HEK293 (cell line): ENCODE measurements around the gene SMPD3.

Source experiments
- CTCF ChIA-PET: fragments of 350-600 bp; formaldehyde crosslinking; extraction: SDS; loops from one replicate; lab custom pipeline; 2021; ENCODE audit warnings: antibody characterized with exemption; lab: Yijun Ruan, JAX
- POLR2A ChIA-PET: fragments of 300-600 bp; formaldehyde crosslinking; extraction: SDS; loops from one replicate; lab custom pipeline; 2020; ENCODE audit warnings: antibody characterized with exemption, inconsistent platforms; lab: Yijun Ruan, JAX
- H3K27ac ChIP-seq: fragments of 200-500 bp; sonication (Bioruptor generic); 2 replicates; pipeline ENCODE4 v1.5.1; 2014; ENCODE audit warnings: low read depth, low read length, control low read depth, inconsistent platforms; ENCODE audit errors: extremely low read depth
- H3K36me3 ChIP-seq, 2 experiments: fragments of 200-500 bp in 1 of 2; sonication (Bioruptor generic) in 1 of 2; 1 replicate in 1 of 2; 2 replicates in 1 of 2; pipeline ENCODE4 v1.5.1; 2014 to 2017; ENCODE audit warnings: inconsistent platforms in 2 of 2, low read length in 2 of 2; ENCODE audit not compliant: control insufficient read depth in 2 of 2, insufficient read depth in 1 of 2
- H3K4me1 ChIP-seq: fragments of 200-500 bp; sonication (Bioruptor generic); 2 replicates; pipeline ENCODE4 v1.5.1; 2014; ENCODE audit warnings: mild to moderate bottlenecking, low read length, inconsistent platforms; ENCODE audit not compliant: control insufficient read depth, insufficient read depth
- H3K4me3 ChIP-seq: 2 replicates; pipeline ENCODE4 v1.5.1; 2011; ENCODE audit warnings: low read depth, mild to moderate bottlenecking, control low read depth, low read length, moderate library complexity
- H3K9me3 ChIP-seq: fragments of 200-500 bp; sonication (Bioruptor generic); 2 replicates; pipeline ENCODE4 v1.5.1; 2014; ENCODE audit warnings: low read depth, low read length, inconsistent platforms; ENCODE audit not compliant: control insufficient read depth, insufficient read depth
- EGR2 ChIP-seq: fragments of 450-650 bp; formaldehyde crosslinking; IDR thresholded peaks from 2 replicates; pipeline ENCODE4 v1.5.1; 2016; ENCODE audit warnings: low read depth, missing biosample characterization, missing genetic modification characterization
- GLI2 ChIP-seq: fragments of 450-650 bp; formaldehyde crosslinking; IDR thresholded peaks from 2 replicates; pipeline ENCODE4; 2017; ENCODE audit warnings: missing biosample characterization, missing genetic modification characterization, low read depth, borderline replicate concordance
- HOXC10 ChIP-seq: sonication (generic); formaldehyde crosslinking; IDR thresholded peaks from 2 replicates; pipeline ENCODE4 v1.8.1; 2023; ENCODE audit warnings: mild to moderate bottlenecking, missing genetic modification reagents
- HOXD13 ChIP-seq: sonication (generic); formaldehyde crosslinking; IDR thresholded peaks from 2 replicates; pipeline ENCODE4 v1.8.0; 2022; ENCODE audit warnings: missing genetic modification reagents, borderline replicate concordance
- IKZF3 ChIP-seq: fragments of 450-650 bp; IDR thresholded peaks from 2 replicates; pipeline ENCODE4 v1.5.0; 2018; ENCODE audit warnings: missing biosample characterization, mild to moderate bottlenecking, missing genetic modification characterization, moderate library complexity
- KLF1 ChIP-seq: fragments of 450-650 bp; formaldehyde crosslinking; IDR thresholded peaks from 2 replicates; pipeline ENCODE4 v1.5.1; 2016; ENCODE audit warnings: missing biosample characterization, missing genetic modification characterization
- OVOL3 ChIP-seq: fragments of 450-650 bp; formaldehyde crosslinking; IDR thresholded peaks from 2 replicates; pipeline ENCODE4 v1.5.1; 2016; ENCODE audit warnings: missing biosample characterization, missing genetic modification characterization
- SALL2 ChIP-seq: fragments of 450-650 bp; formaldehyde crosslinking; IDR thresholded peaks from 2 replicates; pipeline ENCODE4 v1.5.0; 2017; ENCODE audit warnings: missing biosample characterization, mild to moderate bottlenecking, missing genetic modification characterization, borderline replicate concordance
- SCRT1 ChIP-seq: fragments of 450-650 bp; formaldehyde crosslinking; IDR thresholded peaks from 2 replicates; pipeline ENCODE4 v1.5.1; 2016; ENCODE audit warnings: missing biosample characterization, missing genetic modification characterization, borderline replicate concordance
- SP2 ChIP-seq: fragments of 450-650 bp; formaldehyde crosslinking; IDR thresholded peaks from 2 replicates; pipeline ENCODE4 v1.5.1; 2016; ENCODE audit warnings: missing biosample characterization, missing genetic modification characterization
- SP3 ChIP-seq: fragments of 450-650 bp; formaldehyde crosslinking; IDR thresholded peaks from 2 replicates; pipeline ENCODE4 v1.5.1; 2016; ENCODE audit warnings: missing biosample characterization, missing genetic modification characterization
- WT1 ChIP-seq: fragments of 450-650 bp; formaldehyde crosslinking; IDR thresholded peaks from 2 replicates; pipeline ENCODE4 v1.5.1; 2016; ENCODE audit warnings: missing biosample characterization, missing genetic modification characterization
- YY1 ChIP-seq: fragments of 450-650 bp; formaldehyde crosslinking; IDR thresholded peaks from 2 replicates; pipeline ENCODE4 v1.5.1; 2018; ENCODE audit warnings: missing biosample characterization, missing genetic modification characterization
- YY2 ChIP-seq: fragments of 450-650 bp; formaldehyde crosslinking; IDR thresholded peaks from 2 replicates; pipeline ENCODE4 v1.5.1; 2016; ENCODE audit warnings: missing biosample characterization, missing genetic modification characterization
- ZBTB17 ChIP-seq: fragments of 450-650 bp; formaldehyde crosslinking; IDR thresholded peaks from 2 replicates; pipeline ENCODE4 v1.5.1; 2016; ENCODE audit warnings: missing biosample characterization, missing genetic modification characterization
- ZNF114 ChIP-seq: fragments of 450-650 bp; formaldehyde crosslinking; IDR thresholded peaks from 2 replicates; pipeline ENCODE4 v1.5.0; 2017; ENCODE audit warnings: missing biosample characterization, missing genetic modification characterization
- ZNF184 ChIP-seq: fragments of 450-650 bp; IDR thresholded peaks from 2 replicates; pipeline ENCODE4 v1.5.1; 2018; ENCODE audit warnings: missing biosample characterization, mild to moderate bottlenecking, missing genetic modification characterization
- ZNF266 ChIP-seq: fragments of 450-650 bp; formaldehyde crosslinking; IDR thresholded peaks from 2 replicates; pipeline ENCODE4 v1.5.1; 2016; ENCODE audit warnings: missing biosample characterization, missing genetic modification characterization, low read depth
- ZNF292 ChIP-seq: fragments of 450-650 bp; formaldehyde crosslinking; IDR thresholded peaks from 2 replicates; pipeline ENCODE4 v1.5.1; 2016; ENCODE audit warnings: low read depth, missing biosample characterization, missing genetic modification characterization, borderline replicate concordance
- ZNF341 ChIP-seq: fragments of 450-650 bp; formaldehyde crosslinking; IDR thresholded peaks from 2 replicates; pipeline ENCODE4; 2016; ENCODE audit warnings: low read depth, missing biosample characterization, missing genetic modification characterization
- ZNF600 ChIP-seq: fragments of 450-650 bp; formaldehyde crosslinking; IDR thresholded peaks from 2 replicates; pipeline ENCODE4 v1.5.1; 2016; ENCODE audit warnings: missing biosample characterization, missing genetic modification characterization
- ZNF660 ChIP-seq: fragments of 450-650 bp; IDR thresholded peaks from 2 replicates; pipeline ENCODE4 v1.5.1; 2018; ENCODE audit warnings: missing biosample characterization, mild to moderate bottlenecking, missing genetic modification characterization
- ZSCAN30 ChIP-seq: fragments of 450-650 bp; IDR thresholded peaks from 2 replicates; pipeline ENCODE4 v1.5.1; 2018; ENCODE audit warnings: missing biosample characterization, mild to moderate bottlenecking, missing genetic modification characterization, moderate library complexity
- TF ChIP-seq, protein P1 (sequence below): fragments of 450-650 bp; formaldehyde crosslinking; IDR thresholded peaks from 2 replicates; pipeline ENCODE4 v1.5.1; 2017; ENCODE audit warnings: missing biosample characterization, missing genetic modification characterization
- TF ChIP-seq, protein P2 (sequence below): fragments of 450-650 bp; formaldehyde crosslinking; IDR thresholded peaks from 2 replicates; pipeline ENCODE4 v1.5.1; 2016; ENCODE audit warnings: missing biosample characterization, missing genetic modification characterization
- TF ChIP-seq, protein P3 (sequence below): fragments of 450-650 bp; formaldehyde crosslinking; IDR thresholded peaks from 2 replicates; pipeline ENCODE4 v1.5.0; 2017; ENCODE audit warnings: missing biosample characterization, missing genetic modification characterization, borderline replicate concordance
- TF ChIP-seq, protein P4 (sequence below): fragments of 450-650 bp; formaldehyde crosslinking; IDR thresholded peaks from 2 replicates; pipeline ENCODE4 v1.5.1; 2017; ENCODE audit warnings: missing biosample characterization, missing genetic modification characterization
- TF ChIP-seq, protein P5 (sequence below): fragments of 450-650 bp; formaldehyde crosslinking; IDR thresholded peaks from 2 replicates; pipeline ENCODE4 v1.5.1; 2017; ENCODE audit warnings: missing biosample characterization, missing genetic modification characterization
- TF ChIP-seq, protein P6 (sequence below): fragments of 450-650 bp; formaldehyde crosslinking; IDR thresholded peaks from 2 replicates; pipeline ENCODE4 v1.5.1; 2016; ENCODE audit warnings: missing biosample characterization, missing genetic modification characterization

The SMPD3 gene

DNA sequence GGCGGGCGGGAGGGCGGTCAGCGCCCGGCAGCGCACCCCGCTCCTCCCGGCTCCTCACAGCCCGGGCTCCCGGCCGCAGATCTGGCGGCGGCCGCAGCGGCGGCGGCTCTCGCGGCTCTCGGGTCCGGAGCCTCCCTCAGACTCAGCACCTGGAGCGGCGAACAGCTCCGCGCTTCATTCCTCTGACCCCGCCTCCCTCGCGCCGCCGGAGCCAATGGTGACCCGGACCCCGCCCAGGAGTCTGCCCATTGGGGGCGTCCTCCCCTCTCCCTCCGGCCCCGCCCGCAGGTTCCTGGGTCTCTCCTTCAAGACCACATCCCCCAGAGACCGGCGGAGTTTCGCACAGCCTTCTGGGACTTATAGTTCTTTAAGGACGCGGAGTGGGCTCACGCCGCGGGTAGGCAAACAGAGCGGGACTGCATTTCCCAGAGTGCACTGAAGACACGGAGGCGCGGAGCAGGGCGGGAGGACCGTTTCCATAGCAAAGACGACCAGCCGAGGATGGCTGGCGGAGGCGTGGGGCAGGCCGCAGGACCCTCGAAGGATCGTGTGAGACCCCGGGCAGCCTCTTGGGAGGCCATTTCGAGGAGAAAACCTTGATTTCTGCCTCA, at the start of gene SMPD3:
Gene SMPD3, minus strand, starts transcription at position 149 of the 611 bp plus-strand sequence. CDS start 76,327 bp downstream, outside the sequence.
- Histone ChIP-seq H3K36me3 (no peaks in the 10 kb centered on the region), H3K27ac (no peak within 1 kb of the TSS), H3K9me3 (no peaks in the 10 kb centered on the region), H3K4me3 (peak within 1 kb of the TSS; percentile 43), H3K4me1 (no peaks in the 10 kb centered on the region)
- POLR2A ChIA-PET, result interaction anchor here (0.6 kb wide), 1 partner anchor 29 kb away, joined by 3 read pairs; no protein-coding TSS in a partner anchor
- CTCF ChIA-PET, result interaction anchor here (0.6 to 1.0 kb wide), 4 partner anchors 17 to 270 kb away, joined by 3 to 4 read pairs (median 4); no protein-coding TSS in a partner anchor
- TF ChIP-seq KLF1, result 0 out of 2 replicates have a peak, but pooled peaks have one; percentile 43
- TF ChIP-seq YY2, result 0 out of 2 replicates have a peak, but pooled peaks have one; percentile 45
- TF ChIP-seq ZNF266, result no peak
- TF ChIP-seq EGR2, result peak; percentile 53; the same call in 1 of the 2 replicates
- TF ChIP-seq ZNF184 (tag by site-specific recombination), result no peak
- TF ChIP-seq YY1 (tag by site-specific recombination), result no peak
- TF ChIP-seq WT1 (tag by site-specific recombination), result no peak
- peak; percentile 19; the same call in 1 of the 2 replicates for TF ChIP-seq ZNF341 (tag by site-specific recombination)
- no peak for TF ChIP-seq HOXD13 (CRISPR knock-in tag)
- TF ChIP-seq ZNF114 (tag by site-specific recombination), result no peak
- TF ChIP-seq, protein P1, sequence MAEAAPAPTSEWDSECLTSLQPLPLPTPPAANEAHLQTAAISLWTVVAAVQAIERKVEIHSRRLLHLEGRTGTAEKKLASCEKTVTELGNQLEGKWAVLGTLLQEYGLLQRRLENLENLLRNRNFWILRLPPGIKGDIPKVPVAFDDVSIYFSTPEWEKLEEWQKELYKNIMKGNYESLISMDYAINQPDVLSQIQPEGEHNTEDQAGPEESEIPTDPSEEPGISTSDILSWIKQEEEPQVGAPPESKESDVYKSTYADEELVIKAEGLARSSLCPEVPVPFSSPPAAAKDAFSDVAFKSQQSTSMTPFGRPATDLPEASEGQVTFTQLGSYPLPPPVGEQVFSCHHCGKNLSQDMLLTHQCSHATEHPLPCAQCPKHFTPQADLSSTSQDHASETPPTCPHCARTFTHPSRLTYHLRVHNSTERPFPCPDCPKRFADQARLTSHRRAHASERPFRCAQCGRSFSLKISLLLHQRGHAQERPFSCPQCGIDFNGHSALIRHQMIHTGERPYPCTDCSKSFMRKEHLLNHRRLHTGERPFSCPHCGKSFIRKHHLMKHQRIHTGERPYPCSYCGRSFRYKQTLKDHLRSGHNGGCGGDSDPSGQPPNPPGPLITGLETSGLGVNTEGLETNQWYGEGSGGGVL (tag by site-specific recombination), result no peak
- TF ChIP-seq ZBTB17 (tag by site-specific recombination), result peak; percentile 73
- TF ChIP-seq HOXC10 (CRISPR knock-in tag), result no peak
- no peak for TF ChIP-seq GLI2 (tag by site-specific recombination)
- peak; percentile 59; the same call in 1 of the 2 replicates for TF ChIP-seq ZNF660 (tag by site-specific recombination)
- no peak for TF ChIP-seq IKZF3 (tag by site-specific recombination)
- TF ChIP-seq, protein P2, sequence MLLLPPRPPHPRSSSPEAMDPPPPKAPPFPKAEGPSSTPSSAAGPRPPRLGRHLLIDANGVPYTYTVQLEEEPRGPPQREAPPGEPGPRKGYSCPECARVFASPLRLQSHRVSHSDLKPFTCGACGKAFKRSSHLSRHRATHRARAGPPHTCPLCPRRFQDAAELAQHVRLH, result peak; percentile 8; the same call in 1 of the 2 replicates
- no peak for TF ChIP-seq ZNF292 (tag by site-specific recombination)
- TF ChIP-seq, protein P3, sequence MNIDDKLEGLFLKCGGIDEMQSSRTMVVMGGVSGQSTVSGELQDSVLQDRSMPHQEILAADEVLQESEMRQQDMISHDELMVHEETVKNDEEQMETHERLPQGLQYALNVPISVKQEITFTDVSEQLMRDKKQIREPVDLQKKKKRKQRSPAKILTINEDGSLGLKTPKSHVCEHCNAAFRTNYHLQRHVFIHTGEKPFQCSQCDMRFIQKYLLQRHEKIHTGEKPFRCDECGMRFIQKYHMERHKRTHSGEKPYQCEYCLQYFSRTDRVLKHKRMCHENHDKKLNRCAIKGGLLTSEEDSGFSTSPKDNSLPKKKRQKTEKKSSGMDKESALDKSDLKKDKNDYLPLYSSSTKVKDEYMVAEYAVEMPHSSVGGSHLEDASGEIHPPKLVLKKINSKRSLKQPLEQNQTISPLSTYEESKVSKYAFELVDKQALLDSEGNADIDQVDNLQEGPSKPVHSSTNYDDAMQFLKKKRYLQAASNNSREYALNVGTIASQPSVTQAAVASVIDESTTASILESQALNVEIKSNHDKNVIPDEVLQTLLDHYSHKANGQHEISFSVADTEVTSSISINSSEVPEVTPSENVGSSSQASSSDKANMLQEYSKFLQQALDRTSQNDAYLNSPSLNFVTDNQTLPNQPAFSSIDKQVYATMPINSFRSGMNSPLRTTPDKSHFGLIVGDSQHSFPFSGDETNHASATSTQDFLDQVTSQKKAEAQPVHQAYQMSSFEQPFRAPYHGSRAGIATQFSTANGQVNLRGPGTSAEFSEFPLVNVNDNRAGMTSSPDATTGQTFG, result no peak
- TF ChIP-seq SP2 (tag by site-specific recombination), result peak; percentile 87
- TF ChIP-seq SALL2 (tag by site-specific recombination), result no peak
- no peak for TF ChIP-seq OVOL3
- 0 out of 2 replicates have a peak, but pooled peaks have one; percentile 17 for TF ChIP-seq ZNF600
- peak; percentile 97 for TF ChIP-seq SP3 (tag by site-specific recombination)
- TF ChIP-seq, protein P4, sequence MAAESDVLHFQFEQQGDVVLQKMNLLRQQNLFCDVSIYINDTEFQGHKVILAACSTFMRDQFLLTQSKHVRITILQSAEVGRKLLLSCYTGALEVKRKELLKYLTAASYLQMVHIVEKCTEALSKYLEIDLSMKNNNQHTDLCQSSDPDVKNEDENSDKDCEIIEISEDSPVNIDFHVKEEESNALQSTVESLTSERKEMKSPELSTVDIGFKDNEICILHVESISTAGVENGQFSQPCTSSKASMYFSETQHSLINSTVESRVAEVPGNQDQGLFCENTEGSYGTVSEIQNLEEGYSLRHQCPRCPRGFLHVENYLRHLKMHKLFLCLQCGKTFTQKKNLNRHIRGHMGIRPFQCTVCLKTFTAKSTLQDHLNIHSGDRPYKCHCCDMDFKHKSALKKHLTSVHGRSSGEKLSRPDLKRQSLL (tag by site-specific recombination), result peak; percentile 78
- TF ChIP-seq SCRT1, result no peak
- TF ChIP-seq, protein P5, sequence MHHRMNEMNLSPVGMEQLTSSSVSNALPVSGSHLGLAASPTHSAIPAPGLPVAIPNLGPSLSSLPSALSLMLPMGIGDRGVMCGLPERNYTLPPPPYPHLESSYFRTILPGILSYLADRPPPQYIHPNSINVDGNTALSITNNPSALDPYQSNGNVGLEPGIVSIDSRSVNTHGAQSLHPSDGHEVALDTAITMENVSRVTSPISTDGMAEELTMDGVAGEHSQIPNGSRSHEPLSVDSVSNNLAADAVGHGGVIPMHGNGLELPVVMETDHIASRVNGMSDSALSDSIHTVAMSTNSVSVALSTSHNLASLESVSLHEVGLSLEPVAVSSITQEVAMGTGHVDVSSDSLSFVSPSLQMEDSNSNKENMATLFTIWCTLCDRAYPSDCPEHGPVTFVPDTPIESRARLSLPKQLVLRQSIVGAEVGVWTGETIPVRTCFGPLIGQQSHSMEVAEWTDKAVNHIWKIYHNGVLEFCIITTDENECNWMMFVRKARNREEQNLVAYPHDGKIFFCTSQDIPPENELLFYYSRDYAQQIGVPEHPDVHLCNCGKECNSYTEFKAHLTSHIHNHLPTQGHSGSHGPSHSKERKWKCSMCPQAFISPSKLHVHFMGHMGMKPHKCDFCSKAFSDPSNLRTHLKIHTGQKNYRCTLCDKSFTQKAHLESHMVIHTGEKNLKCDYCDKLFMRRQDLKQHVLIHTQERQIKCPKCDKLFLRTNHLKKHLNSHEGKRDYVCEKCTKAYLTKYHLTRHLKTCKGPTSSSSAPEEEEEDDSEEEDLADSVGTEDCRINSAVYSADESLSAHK (tag by site-specific recombination), result no peak
- TF ChIP-seq ZSCAN30 (tag by site-specific recombination), result peak; percentile 82
- TF ChIP-seq, protein P6, sequence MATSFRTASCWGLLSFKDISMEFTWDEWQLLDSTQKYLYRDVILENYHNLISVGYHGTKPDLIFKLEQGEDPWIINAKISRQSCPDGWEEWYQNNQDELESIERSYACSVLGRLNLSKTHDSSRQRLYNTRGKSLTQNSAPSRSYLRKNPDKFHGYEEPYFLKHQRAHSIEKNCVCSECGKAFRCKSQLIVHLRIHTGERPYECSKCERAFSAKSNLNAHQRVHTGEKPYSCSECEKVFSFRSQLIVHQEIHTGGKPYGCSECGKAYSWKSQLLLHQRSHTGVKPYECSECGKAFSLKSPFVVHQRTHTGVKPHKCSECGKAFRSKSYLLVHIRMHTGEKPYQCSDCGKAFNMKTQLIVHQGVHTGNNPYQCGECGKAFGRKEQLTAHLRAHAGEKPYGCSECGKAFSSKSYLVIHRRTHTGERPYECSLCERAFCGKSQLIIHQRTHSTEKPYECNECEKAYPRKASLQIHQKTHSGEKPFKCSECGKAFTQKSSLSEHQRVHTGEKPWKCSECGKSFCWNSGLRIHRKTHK (tag by site-specific recombination), result no peak
